Fibroblast of skin of back (primary cell): ENCODE results near the gene SRGN.
"Not testable (repeated sequence)": the region's sequence is repeated elsewhere in the genome, so short reads cannot be mapped to it uniquely, and the experiment has no call there.

Experiments
- DNase-seq: peaks from one replicate; pipeline ENCODE4 v3.0.0-alpha.2; 2013

Gene SRGN

DNA sequence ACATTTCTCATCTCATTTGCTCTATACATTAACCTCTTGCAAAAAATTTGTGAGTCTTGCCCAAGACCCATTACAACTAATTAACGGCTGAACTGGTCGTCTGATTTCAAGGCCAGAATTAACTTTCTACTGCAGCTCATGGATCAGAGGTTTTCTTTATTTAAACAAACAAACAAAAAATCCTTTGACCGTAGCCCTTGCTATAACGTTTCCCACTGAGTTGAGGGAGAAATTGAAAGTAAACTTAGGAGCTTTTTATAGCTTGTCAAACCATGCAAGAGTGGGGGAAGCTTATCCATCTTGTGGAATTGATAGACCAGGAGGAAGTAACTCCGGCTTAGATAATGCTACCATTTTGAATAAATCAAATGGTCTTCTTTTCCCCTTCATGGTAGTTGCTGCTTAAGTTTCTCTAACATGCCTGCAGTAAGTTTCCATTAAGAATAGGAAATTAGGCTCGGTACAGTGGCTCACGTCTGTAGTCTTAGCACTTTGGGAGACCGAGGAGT, 3.3 kb downstream of the SRGN start:
- no peak for DNase-seq

DNA sequence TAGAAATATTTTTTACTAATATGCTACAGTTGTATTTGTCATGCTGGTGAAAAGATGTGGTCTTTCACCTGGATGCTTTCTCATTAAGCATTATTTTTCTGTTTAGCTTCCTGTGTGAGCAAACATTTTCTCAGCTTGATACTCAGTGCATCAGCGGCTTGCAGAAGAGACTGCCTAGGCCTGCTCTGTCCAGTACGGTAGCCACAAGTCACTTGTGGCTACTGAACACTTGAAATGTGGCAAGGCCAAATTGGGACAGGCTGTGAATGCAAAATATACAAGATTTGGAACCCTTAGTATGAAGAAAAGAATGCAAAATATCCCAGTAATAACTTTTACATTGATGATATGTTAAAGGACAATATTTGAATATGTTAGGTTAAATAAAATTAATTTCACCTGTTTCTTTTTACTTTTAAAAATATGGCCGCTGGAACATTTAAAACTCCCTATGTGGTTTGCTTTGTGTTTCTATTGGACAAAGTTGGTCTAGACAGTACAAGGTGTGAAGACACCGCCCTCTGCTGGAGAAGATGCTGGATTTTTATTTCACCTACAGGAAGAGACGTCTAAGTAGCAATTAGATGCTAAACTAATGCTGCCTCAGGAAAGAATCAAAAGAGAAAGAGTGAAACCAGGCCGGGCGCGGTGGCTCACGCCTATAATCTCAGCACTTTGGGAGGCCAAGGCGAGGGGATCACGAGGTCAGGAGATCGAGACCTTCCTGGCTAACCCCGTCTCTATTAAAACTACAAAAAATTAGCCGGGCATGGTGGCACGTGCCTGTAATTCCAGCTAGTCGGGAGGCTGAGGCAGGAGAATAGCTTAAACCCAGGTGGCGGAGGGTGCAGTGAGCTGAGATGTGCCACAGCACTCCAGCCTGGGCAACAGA, 5.3 kb downstream of the SRGN start:
- peak; percentile 82 for DNase-seq

DNA sequence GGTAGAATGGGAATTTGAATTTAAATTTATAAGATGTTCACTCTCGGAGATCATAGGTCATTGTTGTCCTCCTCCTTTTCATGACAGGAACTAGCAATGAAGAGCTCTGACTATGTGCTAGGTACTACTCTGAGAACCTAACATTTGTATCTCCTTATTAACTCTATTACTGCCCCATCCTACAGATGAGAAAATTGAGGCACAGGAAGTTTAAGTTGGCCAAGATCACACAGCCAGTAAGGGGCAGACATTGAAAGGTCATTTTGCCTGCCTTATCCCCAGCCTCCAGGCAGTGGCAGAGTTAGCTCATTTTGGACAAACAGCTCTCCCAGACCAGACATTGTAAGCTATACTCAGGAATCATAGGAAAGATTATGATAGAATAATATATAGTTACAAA, 6.0 kb downstream of the SRGN start:
- DNase-seq: peak; percentile 21

DNA sequence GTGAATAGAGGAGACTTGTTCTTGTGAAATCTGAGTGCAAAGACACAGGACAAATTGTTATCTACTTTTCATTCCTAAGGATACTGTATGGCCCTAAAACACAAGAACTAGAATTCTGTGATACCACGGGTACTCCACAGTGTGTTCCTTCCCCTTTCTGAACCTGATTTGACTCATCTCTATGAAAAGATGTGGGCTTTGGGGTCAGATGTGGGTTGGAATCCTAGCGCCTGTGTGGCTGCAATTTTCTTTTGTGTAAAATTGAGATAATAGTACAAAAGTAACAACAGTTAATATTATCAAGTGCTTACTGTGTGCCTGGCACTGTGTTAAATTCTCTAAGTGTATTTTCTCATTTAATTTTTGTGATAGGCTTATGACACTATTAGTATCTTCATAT, 8.1 kb downstream of the SRGN start:
- DNase-seq: no peak

DNA sequence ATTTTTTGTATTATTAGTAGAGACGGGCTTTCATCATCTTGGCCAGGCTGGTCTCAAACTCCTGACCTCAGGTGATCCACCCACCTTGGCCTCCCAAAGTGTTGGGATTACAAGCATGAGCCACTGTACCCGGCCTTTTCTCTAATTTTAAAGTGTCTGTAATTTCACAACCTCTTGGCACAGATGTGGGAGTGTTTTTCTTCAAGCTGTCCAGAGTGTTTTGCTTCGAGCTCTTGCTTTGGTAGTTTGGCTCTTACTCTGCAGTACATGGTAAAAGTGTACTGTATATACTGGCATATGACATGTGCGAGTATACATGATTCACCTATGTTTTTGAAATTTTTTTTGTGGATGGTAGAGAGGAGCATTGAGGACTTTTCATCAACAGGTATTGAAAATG, 9.8 kb downstream of the SRGN start:
- no peak for DNase-seq

DNA sequence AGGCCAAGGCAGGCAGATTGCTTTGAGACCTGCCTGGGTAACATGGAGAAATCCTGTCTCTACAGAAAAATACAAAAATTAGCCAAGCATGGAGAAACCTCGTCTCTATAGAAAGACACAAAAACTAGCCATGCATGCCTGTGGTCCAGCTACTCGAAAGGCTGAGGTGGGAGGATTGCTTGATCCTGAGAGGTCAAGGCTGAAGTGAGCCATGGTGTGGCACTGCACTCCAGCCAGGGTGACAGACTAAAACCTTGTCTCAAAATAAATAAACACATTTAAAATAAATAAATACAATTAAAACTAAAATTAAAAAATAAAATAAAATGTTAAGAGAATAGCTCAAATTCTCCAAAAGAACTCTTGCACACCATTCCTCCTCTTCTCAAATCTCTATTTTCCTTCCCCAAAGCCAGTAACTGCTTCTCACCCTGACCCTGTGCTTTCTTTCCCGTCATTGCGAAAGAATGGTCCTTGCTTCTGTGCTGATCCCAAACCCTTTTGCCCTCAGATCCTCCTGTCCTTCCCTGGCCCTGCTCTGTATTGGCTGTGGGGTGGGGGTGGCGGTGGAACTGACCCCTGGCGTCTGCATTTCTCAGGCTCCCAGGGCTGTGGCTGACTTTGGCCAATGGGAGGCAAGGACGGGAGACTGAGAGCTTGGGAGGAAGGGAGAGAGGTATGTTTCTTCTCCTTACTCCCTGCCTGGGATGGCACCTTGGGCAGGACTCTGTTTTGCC, 12.4 kb downstream of the SRGN start:
- DNase-seq: no peak

DNA sequence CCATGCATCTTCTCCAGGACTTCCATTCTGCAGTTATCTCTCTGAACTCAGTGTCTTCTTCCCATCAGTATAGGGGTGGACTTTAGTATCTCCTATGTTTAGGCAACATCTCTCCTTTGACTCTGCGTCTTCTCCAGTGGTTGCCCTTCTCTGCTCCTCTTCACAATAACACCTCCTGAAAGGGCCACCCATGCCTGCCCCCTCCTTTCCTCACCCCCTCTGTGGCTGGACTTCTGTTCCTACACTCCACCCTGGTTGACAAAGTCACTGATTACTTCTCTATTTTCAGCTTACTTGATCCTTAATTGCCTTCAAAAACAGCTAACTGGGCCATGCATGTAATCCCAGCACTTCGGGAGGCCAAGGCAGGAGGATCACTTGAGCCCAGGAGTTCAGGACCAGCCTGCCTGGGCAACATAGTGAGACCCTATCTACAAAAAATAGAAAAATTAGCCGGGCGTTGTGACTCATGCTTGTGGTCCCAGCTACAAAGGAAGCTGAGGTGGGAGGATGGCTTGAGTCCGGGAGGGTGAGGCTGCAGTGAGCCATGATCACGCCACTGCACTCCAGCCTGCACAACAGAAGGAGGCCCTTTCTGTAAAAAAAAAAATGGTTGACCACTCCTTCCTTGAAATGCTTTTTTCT, 13.7 kb downstream of the SRGN start:
- no peak for DNase-seq

DNA sequence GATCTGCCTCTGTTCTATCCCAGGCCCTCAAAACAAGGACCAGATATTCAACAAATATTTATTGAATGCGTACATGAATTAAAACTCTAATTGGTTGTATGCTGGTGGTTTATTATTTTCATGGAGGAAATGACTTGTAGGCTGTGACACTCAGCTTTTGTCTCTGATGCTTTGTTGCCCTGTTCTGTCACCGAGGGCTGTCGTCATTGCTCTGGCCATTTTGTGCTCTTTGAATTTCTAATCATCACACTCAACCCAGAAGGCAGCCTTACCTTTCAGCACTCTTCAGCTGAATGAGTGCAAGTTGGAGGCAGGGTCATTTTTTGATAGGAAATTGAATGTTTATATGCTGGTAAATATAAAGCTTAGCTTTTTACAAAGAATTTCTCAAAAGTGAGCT, 14.5 kb downstream of the SRGN start:
- no peak for DNase-seq

DNA sequence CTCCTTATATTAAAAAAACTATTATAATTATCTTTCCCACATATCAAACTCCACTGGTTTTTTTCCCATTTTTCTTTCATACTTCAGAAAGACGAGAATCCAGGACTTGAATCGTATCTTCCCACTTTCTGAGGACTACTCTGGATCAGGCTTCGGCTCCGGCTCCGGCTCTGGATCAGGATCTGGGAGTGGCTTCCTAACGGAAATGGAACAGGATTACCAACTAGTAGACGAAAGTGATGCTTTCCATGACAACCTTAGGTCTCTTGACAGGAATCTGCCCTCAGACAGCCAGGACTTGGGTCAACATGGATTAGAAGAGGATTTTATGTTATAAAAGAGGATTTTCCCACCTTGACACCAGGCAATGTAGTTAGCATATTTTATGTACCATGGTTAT, 15.9 kb downstream of the SRGN start:
- no peak for DNase-seq

DNA sequence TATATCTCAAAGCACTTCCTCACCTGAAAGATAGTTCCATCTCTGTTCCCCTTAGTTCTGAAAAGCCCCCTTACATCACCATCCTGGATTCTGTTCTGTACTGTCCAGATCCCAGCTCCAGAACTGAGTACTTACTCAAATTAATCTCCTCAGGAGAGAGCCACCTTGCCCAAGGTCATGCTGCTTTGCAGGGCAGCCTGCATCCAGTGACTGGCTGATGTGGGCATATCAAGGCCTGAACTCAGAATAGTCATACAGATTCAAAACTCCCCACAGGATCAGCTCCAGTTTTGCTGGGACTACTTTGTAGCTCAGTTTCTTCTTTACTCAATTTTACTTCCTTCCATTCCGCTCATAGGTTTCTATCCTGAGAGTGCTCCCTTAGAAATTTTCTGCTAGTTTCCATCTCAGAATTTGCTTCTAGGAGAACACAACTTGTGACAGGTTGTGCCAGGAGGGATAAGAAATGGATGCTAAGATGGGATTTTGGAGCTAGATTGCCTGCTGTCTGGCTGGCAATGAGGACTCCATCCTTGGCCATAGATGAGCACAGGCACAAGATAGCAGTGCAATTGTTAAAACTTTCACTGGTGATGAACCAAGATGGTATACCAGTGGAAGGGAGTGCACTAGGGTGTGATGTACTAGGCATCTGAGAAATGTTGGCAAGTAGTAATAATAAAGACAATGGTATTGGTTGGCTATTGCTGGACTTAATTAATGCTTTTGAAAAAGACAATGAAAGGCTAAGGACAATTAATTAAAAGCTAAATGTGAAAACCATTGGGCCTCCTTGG, 17.3 kb downstream of the SRGN start:
- no peak for DNase-seq

DNA sequence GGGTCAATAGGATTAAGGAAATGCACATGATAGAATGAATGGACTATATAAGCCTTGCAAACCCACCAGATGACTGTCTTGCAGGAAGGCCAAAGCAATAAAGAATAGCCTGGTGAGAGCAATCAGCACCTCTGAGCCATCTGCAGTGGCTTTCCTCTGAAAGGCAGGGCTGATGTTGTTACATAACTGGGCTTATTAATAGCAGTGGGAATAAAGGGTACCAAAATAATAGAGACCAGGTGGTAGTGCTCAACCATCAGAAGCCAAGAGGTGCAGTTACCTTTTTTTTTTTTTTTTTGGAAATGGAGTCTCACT, 19.2 kb downstream of the SRGN start:
- no peak for DNase-seq

DNA sequence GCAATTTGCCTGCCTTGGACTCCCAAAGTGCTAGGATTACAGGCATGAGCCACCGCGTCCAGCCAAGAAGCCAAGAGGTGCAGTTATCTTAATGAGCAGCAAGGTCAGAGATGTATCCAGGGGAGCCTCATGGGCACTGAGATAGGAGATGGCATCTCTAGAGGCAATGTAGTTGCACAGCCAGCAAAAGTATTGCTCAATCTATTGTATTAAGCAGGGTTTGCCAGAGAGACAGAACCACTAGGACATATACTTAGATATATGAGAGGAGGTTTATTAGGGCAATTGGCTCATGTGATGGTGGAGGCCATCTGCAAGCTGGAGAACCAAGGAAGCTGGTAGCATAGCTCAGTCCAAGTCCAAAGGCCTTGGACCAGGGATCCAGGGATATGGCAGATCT, 19.8 kb downstream of the SRGN start:
- DNase-seq: no peak

DNA sequence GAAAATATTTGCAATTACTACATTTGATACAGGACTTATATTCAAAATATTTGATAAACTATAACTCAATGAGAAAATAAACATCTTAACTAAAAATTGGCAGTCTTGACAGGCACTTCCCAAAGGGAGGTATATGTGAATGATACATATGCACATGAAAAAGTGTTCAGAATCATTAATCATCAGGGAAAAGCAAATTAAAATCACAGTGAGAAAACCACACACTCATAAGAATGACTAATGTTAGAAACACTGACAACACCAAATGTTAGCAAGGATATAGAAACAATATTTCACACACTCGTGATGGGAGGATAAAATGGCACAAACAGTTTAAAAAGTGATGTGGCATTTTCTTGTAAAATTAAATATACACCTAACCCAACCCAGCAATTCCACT, 32.0 kb downstream of the SRGN start:
- no peak for DNase-seq

DNA sequence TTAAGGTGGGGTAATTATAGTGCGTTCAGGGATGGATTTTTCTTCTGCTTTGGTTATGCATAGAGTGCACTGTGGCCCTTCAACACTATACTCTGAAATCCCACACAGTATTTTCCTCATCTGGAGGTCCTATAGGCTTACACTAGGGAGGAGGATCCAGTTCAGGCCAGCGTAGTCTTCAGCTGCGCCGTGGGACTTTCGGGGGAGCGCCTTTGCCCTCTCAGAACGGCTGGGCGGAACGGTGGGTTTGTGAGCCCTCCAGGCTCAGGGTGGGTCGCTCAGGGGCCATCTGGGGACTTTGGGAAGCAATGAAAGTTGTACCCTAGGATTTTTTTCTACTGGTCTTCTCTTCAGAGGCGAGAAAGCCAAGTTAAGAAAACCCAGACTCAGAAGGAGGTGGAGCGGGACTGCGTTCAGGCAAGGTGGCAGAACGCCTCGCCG, 35.4 kb downstream of the SRGN start:
- DNase-seq: peak; percentile 75

DNA sequence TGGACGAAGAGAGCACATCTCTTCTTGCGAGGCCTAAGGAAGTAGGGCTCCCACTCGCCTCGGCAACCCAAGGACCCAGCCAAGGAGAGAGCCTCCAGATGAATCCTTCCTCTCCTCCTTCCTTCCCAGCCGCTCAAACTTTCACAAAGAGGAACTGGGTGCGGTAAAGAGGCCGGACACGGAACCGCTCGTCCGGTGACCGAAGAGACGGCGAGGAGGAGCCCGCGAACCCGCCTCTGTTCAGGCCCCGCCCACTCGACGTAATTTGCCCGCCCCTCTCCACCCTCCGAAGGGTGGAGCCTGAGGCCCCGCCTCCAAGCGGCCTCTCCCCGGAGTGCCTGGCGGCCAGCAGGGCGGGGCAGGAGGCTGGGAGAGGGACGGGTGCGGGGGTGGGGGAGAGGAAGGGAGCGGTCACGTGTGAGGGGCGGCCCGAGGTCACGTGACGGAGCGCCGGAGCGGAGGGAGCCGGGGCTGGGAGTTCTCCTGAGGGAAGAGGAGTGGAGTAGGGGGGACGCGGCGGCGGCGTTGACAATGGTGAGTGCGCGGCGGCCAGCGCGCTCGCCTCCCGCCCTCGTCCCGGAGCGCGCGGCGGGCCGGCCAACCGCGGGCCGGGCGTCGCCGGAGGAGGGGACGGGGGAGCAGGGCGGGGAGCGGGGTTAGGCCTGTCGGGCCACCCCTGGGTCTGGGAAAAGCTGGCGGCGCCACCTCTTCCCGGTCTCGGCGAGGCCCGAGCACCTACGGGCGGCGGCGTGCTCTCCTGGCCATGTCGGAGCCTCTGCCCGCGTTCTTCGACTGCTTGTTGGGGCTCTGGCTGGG, 36.1 kb downstream of the SRGN start, which contains the start of gene VPS26A:
Gene VPS26A, plus strand, starts transcription at position 432 of the 816 bp plus-strand sequence. Its CDS starts 100 bp downstream, at position 532.
- DNase-seq: peak; percentile 98

DNA sequence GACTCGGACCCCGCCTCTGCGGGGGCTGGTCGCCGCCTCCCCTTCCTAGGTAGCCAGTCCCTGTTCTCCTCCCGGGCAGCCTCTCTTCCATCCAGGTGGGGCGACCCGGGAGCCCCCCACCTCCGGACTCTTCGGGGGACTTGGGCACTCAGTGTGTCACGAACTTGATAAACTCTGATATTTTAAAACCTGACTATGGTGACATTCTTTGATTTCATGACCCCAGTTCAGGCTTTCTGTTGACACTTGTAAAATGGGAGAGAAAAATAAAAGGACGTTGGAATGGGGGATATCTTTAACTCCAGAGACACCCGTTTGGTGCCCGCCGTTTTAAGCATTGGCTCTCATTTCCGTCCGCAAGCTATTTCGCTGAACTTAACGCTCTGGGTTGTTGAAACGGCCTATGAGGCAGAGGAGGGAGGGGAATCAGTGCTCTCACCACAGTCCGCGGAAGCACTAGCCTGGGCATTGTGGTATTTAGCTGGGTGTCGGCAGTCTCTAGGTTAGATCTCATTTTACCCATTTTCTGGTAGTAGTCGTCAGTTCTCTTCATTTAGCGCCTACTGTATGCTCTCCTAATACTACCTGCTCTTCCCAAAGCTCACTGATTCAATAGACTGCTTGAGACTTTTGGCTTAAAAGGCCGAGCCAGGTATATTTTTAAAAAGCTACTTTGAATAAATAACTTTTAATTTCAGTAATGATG, 36.8 kb downstream of the SRGN start:
- DNase-seq: peak; percentile 62

DNA sequence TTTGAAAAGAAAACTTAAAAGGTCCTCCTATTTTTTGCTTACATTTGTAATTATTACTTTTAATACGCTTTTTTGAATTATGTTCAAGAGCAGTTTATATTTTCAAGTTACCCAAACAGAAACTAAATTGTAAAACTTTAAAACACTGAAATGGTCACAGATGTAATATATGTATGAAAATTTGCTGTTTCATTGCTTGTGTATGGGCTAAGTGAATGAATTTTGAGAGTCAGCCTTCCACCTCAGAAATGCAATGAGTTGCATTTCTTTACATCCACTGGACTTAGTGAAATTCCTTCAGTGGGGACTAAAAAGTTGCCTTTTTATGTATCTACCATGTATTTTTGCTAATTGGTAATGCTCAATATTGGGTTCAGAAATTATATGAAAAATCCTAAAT, 37.7 kb downstream of the SRGN start:
- DNase-seq: no peak

DNA sequence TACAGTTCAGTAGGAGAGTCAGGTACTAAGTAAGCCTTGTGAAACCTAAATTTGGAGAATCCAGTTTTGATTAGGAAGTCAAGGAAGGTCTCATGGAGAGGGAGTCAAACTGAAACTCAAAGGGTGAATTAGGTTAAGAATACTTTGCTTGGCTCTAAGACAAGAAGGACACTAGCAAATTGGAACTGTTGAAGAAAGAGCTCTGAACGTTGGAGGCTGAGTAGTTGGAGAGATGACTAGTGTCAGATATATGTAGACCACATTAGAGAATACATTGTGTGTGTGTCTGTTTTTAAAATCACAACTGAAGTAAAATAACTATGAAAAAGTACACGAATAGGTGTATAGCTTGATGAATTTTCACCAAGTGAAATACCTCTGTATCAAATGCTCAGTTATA, 42.3 kb downstream of the SRGN start:
- peak; percentile 8 for DNase-seq

DNA sequence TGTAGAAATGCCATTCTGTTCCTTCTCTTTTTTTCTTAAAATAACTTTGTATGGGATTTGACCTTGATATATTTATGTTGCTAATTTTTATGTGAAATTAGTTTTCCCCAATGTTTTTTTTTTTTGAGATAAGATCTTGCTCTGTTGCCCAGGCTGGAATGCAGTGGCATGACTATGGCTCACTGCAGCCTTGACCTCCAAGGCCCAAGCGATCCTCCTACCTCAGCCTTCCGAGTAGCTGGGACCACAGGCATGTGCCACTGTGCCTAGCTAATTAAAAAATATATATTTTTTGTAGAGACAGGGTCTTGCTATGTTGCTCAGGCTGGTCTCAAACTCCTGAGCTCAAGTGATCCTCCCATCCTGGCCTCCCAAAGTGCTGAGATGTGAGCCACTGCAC, 52.1 kb downstream of the SRGN start:
- no peak for DNase-seq

DNA sequence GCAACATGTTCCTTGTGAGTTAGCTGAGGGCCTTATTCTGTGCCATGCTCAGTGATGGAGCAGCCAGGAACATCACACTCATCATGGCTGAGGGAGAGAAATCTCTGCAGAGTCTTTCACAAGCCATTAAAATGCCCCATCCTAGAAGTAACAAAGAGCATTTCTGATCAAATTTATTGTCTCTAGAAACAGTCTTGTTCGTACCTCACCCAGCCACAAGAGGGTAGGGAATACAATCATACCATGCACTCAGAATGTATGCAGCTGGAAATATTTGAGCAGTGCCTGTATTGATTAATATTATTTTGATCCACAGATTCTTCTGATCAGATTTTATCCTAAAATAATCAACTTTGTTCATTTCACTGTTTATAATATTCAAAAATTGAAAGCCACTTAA, 53.4 kb downstream of the SRGN start:
- no peak for DNase-seq

DNA sequence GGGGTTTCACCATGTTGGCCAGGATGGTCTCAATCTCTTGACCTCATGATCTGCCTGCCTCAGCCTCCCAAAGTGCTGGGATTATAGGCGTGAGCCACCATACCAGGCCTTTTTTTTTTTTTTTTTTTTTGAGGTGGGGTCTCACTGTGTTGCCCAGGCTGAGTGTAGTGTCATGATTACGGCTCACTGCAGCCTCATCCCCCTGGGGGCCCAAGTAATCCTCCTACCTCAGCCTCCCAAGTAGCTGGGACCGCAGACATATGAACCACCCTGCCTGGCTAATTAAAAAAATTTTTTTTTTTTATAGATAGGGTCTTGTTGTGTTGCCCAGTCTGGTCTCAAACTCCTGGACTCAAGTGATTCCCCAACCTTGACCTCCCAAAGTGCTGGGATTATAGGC, 54.2 kb downstream of the SRGN start:
- not testable (repeated sequence) for DNase-seq
